IMR-90 (cell line): ENCODE measurements around the gene CINP. TPM values are rescaled to one million over a fixed set of nuclear protein-coding genes. Genes with fewer than 3 reads are reported as not detected.

Experiments
- ATAC-seq: fragments of 200-7000 bp; cut with Tn5 transposase; 2 replicates; pipeline ENCODE4 v1.9.1; 2020; ENCODE audit warnings: low read depth, mild to moderate bottlenecking, moderate library complexity
- BruUV-seq: library from RNA; stranded (reverse); fragments of 400-500 nt; replicated peaks from 2 replicates; lab custom pipeline; 2021; lab: Mats Ljungman, UMichigan
- CTCF ChIA-PET: fragments of 300-600 bp; formaldehyde crosslinking; extraction: SDS; loops from one replicate; lab custom pipeline; 2021; ENCODE audit warnings: antibody characterized with exemption; lab: Yijun Ruan, JAX
- POLR2A ChIA-PET: fragments of 300-600 bp; sonication (Branson Sonifier 250); formaldehyde crosslinking; loops from one replicate; lab custom pipeline; 2022; ENCODE audit warnings: antibody characterized with exemption; ENCODE audit not compliant: unreplicated experiment; lab: Charles Lee
- DNase-seq: peaks from one replicate; pipeline ENCODE4 v3.0.0; 2013
- H2AFZ ChIP-seq: replicated peaks from 2 replicates; pipeline ENCODE3; 2013; ENCODE audit warnings: low read length, mild to moderate bottlenecking; ENCODE audit not compliant: poor library complexity
- H2AK5ac ChIP-seq: 2 replicates; pipeline ENCODE4 v1.6.1; 2013; ENCODE audit warnings: low read depth, low read length, inconsistent platforms
- H2AK9ac ChIP-seq: replicated peaks from 2 replicates; pipeline ENCODE3; 2013; ENCODE audit warnings: mild to moderate bottlenecking, low read depth, low read length, moderate library complexity; ENCODE audit not compliant: poor library complexity
- H2BK120ac ChIP-seq: 2 replicates; pipeline ENCODE4 v1.6.1; 2013; ENCODE audit warnings: low read depth, low read length, inconsistent platforms
- H2BK15ac ChIP-seq: 3 replicates; pipeline ENCODE4 v1.6.1; 2013; ENCODE audit warnings: low read depth, low read length, inconsistent platforms
- H2BK20ac ChIP-seq: 2 replicates; pipeline ENCODE4 v1.6.1; 2013; ENCODE audit warnings: low read depth, mild to moderate bottlenecking, inconsistent platforms, low read length, moderate library complexity
- H2BK5ac ChIP-seq: 2 replicates; pipeline ENCODE4 v1.6.1; 2013; ENCODE audit warnings: mild to moderate bottlenecking, low read depth, low read length, inconsistent platforms; ENCODE audit not compliant: poor library complexity, severe bottlenecking
- H3K14ac ChIP-seq: replicated peaks from 2 replicates; pipeline ENCODE4 v1.6.1; 2013; ENCODE audit warnings: low read depth, low read length, inconsistent platforms
- H3K18ac ChIP-seq: 2 replicates; pipeline ENCODE4 v1.6.1; 2013; ENCODE audit warnings: low read depth, low read length, control low read depth
- H3K23ac ChIP-seq: 2 replicates; pipeline ENCODE4 v1.6.1; 2013; ENCODE audit warnings: low read depth, low read length, inconsistent platforms
- H3K27ac ChIP-seq: 2 replicates; pipeline ENCODE4 v1.5.1; 2013; ENCODE audit warnings: mild to moderate bottlenecking, control low read depth, low read length; ENCODE audit not compliant: insufficient read depth
- H3K27me3 ChIP-seq: 2 replicates; pipeline ENCODE4 v1.6.1; 2013; ENCODE audit warnings: low read length; ENCODE audit not compliant: control insufficient read depth, insufficient read depth
- H3K36me3 ChIP-seq: 2 replicates; pipeline ENCODE4 v1.6.1; 2013; ENCODE audit warnings: low read length, mixed read lengths; ENCODE audit not compliant: control insufficient read depth, insufficient read depth
- H3K4ac ChIP-seq: 2 replicates; pipeline ENCODE4 v1.6.1; 2013; ENCODE audit warnings: low read depth, low read length, inconsistent platforms
- H3K4me1 ChIP-seq: 2 replicates; pipeline ENCODE4 v1.6.1; 2013; ENCODE audit warnings: low read length, mixed read lengths; ENCODE audit not compliant: control insufficient read depth, insufficient read depth
- H3K4me2 ChIP-seq: 2 replicates; pipeline ENCODE4 v1.6.1; 2013; ENCODE audit warnings: low read depth, mild to moderate bottlenecking, control low read depth, low read length, moderate library complexity
- H3K4me3 ChIP-seq: 2 replicates; pipeline ENCODE4 v1.5.1; 2013; ENCODE audit warnings: low read depth, mild to moderate bottlenecking, control low read depth, low read length, moderate library complexity; ENCODE audit not compliant: insufficient read depth
- H3K56ac ChIP-seq: 2 replicates; pipeline ENCODE4 v1.6.1; 2013; ENCODE audit warnings: low read length, inconsistent platforms; ENCODE audit not compliant: insufficient read depth; ENCODE audit errors: extremely low read depth
- H3K79me1 ChIP-seq, 2 experiments: 2 replicates each; pipeline ENCODE4 v1.6.1; 2013; ENCODE audit warnings: low read length in 2 of 2, inconsistent platforms in 1 of 2, low read depth in 1 of 2
- H3K9ac ChIP-seq: 2 replicates; pipeline ENCODE4 v1.6.1; 2013; ENCODE audit warnings: low read depth, low read length, control low read depth
- H3K9me1 ChIP-seq: 2 replicates; pipeline ENCODE4 v1.6.1; 2013; ENCODE audit warnings: low read length, inconsistent platforms; ENCODE audit not compliant: insufficient read depth
- H3K9me3 ChIP-seq: 2 replicates; pipeline ENCODE4 v1.6.1; 2013; ENCODE audit warnings: low read length; ENCODE audit not compliant: control insufficient read depth, insufficient read depth
- H4K20me1 ChIP-seq: 2 replicates; pipeline ENCODE4 v1.6.1; 2013; ENCODE audit warnings: low read length, inconsistent platforms; ENCODE audit not compliant: insufficient read depth
- H4K5ac ChIP-seq: 2 replicates; pipeline ENCODE4 v1.6.1; 2013; ENCODE audit warnings: mild to moderate bottlenecking, low read depth, low read length, control low read depth
- H4K8ac ChIP-seq, 2 experiments: 2 replicates each; pipeline ENCODE4 v1.6.1; 2013; ENCODE audit warnings: low read depth in 2 of 2, low read length in 2 of 2, control low read depth in 1 of 2, inconsistent platforms in 1 of 2
- H4K91ac ChIP-seq: 2 replicates; pipeline ENCODE4 v1.6.1; 2013; ENCODE audit warnings: low read depth, low read length, inconsistent platforms; ENCODE audit not compliant: insufficient read depth
- BHLHE40 ChIP-seq: fragments of 150-350 bp; IDR thresholded peaks from 2 replicates; pipeline ENCODE4 v1.6.1; 2016; ENCODE audit warnings: mild to moderate bottlenecking, low read depth, low read length
- CEBPB ChIP-seq: IDR thresholded peaks from 2 replicates; pipeline ENCODE4 v1.6.1; 2012; ENCODE audit warnings: low read depth, low read length, improper control_type of control experiment
- CHD1 ChIP-seq: IDR thresholded peaks from 2 replicates; pipeline ENCODE4 v1.6.1; 2012; ENCODE audit warnings: low read depth, low read length, improper control_type of control experiment
- CTCF ChIP-seq: conservative IDR thresholded peaks from 2 replicates; pipeline ENCODE4 v1.5.1; 2012; ENCODE audit warnings: mild to moderate bottlenecking, low read depth, low read length, improper control_type of control experiment
- ELK1 ChIP-seq: fragments of 150-350 bp; IDR thresholded peaks from 2 replicates; pipeline ENCODE4 v1.6.1; 2016; ENCODE audit warnings: low read depth, mild to moderate bottlenecking, low read length, moderate library complexity, borderline replicate concordance
- FOS ChIP-seq: fragments of 150-350 bp; IDR thresholded peaks from 2 replicates; pipeline ENCODE4 v1.6.1; 2016; ENCODE audit warnings: low read depth, low read length
- MAFK ChIP-seq: IDR thresholded peaks from 2 replicates; pipeline ENCODE4 v1.6.1; 2012; ENCODE audit warnings: low read depth, low read length, improper control_type of control experiment
- MAZ ChIP-seq: IDR thresholded peaks from 2 replicates; pipeline ENCODE4 v1.6.1; 2012; ENCODE audit warnings: low read depth, mild to moderate bottlenecking, low read length, improper control_type of control experiment, moderate library complexity, borderline replicate concordance
- MXI1 ChIP-seq: IDR thresholded peaks from 2 replicates; pipeline ENCODE4 v1.6.1; 2012; ENCODE audit warnings: low read depth, mild to moderate bottlenecking, low read length, moderate library complexity, borderline replicate concordance
- NFE2L2 ChIP-seq: fragments of 150-350 bp; IDR thresholded peaks from 2 replicates; pipeline ENCODE4 v1.6.1; 2016; ENCODE audit warnings: low read depth, mild to moderate bottlenecking, low read length
- POLR2A ChIP-seq: IDR thresholded peaks from 2 replicates; pipeline ENCODE4 v1.6.1; 2012; ENCODE audit warnings: mild to moderate bottlenecking, low read depth, low read length
- RAD21 ChIP-seq: IDR thresholded peaks from 2 replicates; pipeline ENCODE4 v1.6.1; 2012; ENCODE audit warnings: low read length, improper control_type of control experiment
- RCOR1 ChIP-seq: IDR thresholded peaks from 2 replicates; pipeline ENCODE4 v1.6.1; 2012; ENCODE audit warnings: mild to moderate bottlenecking, low read length, improper control_type of control experiment; ENCODE audit not compliant: insufficient replicate concordance
- RFX5 ChIP-seq: IDR thresholded peaks from 2 replicates; pipeline ENCODE4 v1.8.0; 2012; ENCODE audit warnings: low read depth, mild to moderate bottlenecking, low read length, moderate library complexity
- SMC3 ChIP-seq: fragments of 150-350 bp; IDR thresholded peaks from 2 replicates; pipeline ENCODE4 v1.6.1; 2016; ENCODE audit warnings: low read depth, mild to moderate bottlenecking, antibody characterized with exemption, low read length, moderate library complexity
- USF2 ChIP-seq: fragments of 150-350 bp; IDR thresholded peaks from 2 replicates; pipeline ENCODE4 v1.6.1; 2017; ENCODE audit warnings: mild to moderate bottlenecking, antibody characterized with exemption, low read length, low read depth
- WGBS, 2 experiments: methylation state at CpG; one replicate each; pipeline versions ENCODE4 v1.1.5 to v1.1.7; 2013; ENCODE audit warnings: missing lambda C conversion rate in 2 of 2; ENCODE audit not compliant: insufficient read length in 1 of 2; ENCODE audit errors: extremely low coverage in 2 of 2; 5-methylcytosine and 5-hydroxymethylcytosine counted together
- dilution Hi-C: fragments of 300-500 bp; cut with HindIII; formaldehyde crosslinking; loops from one replicate; pipeline ENCODE4 v1.14.3; 2018; ENCODE audit warnings: low sequenced_read_pairs; ENCODE audit not compliant: unreplicated experiment
- in situ Hi-C: fragments of 300-500 bp; cut with MboI; formaldehyde crosslinking; loops from 3 replicates; pipeline ENCODE4 v1.14.3; 2019; ENCODE audit warnings: low sequenced_read_pairs, inconsistent platforms, mixed read lengths
- intact Hi-C: fragments of 100-400 bp; cut with micrococcal nuclease; formaldehyde crosslinking; loops from 2 replicates; pipeline ENCODE4 v1.10.0; 2022
- polyA plus RNA-seq, 3 experiments: library from polyadenylated mRNA; depleted of rRNA; stranded (reverse); fragments of >200 nt; gene quantifications; 2 replicates each; pipeline ENCODE4 v1.2.3, GENCODE V29; 2012; ENCODE audit warnings: low replicate concordance in 1 of 3
- total RNA-seq: library from RNA; depleted of rRNA; stranded (reverse); fragments of >200 nt; gene quantifications from 2 replicates; pipeline ENCODE4 v1.2.3, GENCODE V29; 2012

Gene CINP
- total and polyA plus RNA-seq, 2 of the 4 experiments (the other 2 are of a cell fraction) = 41.9 to 56.4 TPM

- no peaks in the 10 kb centered on the region for H3K4me1 ChIP-seq
- no peak overlapping the region for H3K14ac ChIP-seq
- H2BK15ac ChIP-seq = no peak overlapping the region
- no peak overlapping the region for H2BK5ac ChIP-seq
- no peak overlapping the region for H3K23ac ChIP-seq
- H4K5ac ChIP-seq = no peak overlapping the region
- no peak overlapping the region for H2BK20ac ChIP-seq
- no peak overlapping the region for H2AK9ac ChIP-seq
- dilution Hi-C loops = no loop called here
- H3K56ac ChIP-seq = no peak overlapping the region
- peaks cover 38% of the 10 kb centered on the region for H3K36me3 ChIP-seq
- BruUV-seq = no TSS peak
- H2BK120ac ChIP-seq = no peak overlapping the region
- no peak for TF ChIP-seq RCOR1
- no peak for TF ChIP-seq RAD21
- TF ChIP-seq CTCF = no peak
- no peak for TF ChIP-seq NFE2L2
- TF ChIP-seq CEBPB = no peak
- no peak for TF ChIP-seq BHLHE40
- TF ChIP-seq MAZ = no peak
- TF ChIP-seq ELK1 = no peak
- no peak for TF ChIP-seq FOS
- TF ChIP-seq CHD1 = no peak
- no peak for TF ChIP-seq USF2
- TF ChIP-seq MAFK = no peak
- TF ChIP-seq POLR2A = no peak
- TF ChIP-seq RFX5 = no peak
- no peak for TF ChIP-seq MXI1
- no peak for TF ChIP-seq SMC3
- H3K9me1 ChIP-seq = no peaks in the 10 kb centered on the region
- no peaks in the 10 kb centered on the region; the same call in 1 of the 2 replicates for H4K20me1 ChIP-seq
- H4K8ac ChIP-seq = no peak overlapping the region
- no peak overlapping the region for H4K91ac ChIP-seq
- intact Hi-C loops = no loop called here
- H3K4me3 ChIP-seq = no peak overlapping the region
- in situ Hi-C loops = no loop called here
- 92% methylated on average over 3 of the region's 8 CpGs; no CpG with 5 or more reads in 1 of the 2 experiments for WGBS, 2 experiments
- DNase-seq (no peak), ATAC-seq (no peak)
- no peak overlapping the region for H3K4me2 ChIP-seq
- ChIA-PET CTCF (no interaction called here), POLR2A (no interaction called here)
- H3K79me1 ChIP-seq = no peaks in the 10 kb centered on the region
- no peak overlapping the region for H2AK5ac ChIP-seq
- no peak overlapping the region for H3K18ac ChIP-seq
- H3K27ac ChIP-seq = no peak overlapping the region
- H3K27me3 ChIP-seq = no peaks in the 10 kb centered on the region
- H3K9ac ChIP-seq = no peak overlapping the region
- no peaks in the 10 kb centered on the region for H3K9me3 ChIP-seq
- no peak overlapping the region for H3K4ac ChIP-seq
- H2AFZ ChIP-seq = no peak overlapping the region
Observed at GRCh38 chr14:102341566-102341965, 21.1 kb downstream of the CINP start.
